HPDE6-E6E7 (cell line): ENCODE measurements around the gene INSIG1.

ENCODE experiments used
- DNase-seq: peaks from one replicate; pipeline ENCODE4 v3.0.0; 2011; ENCODE audit warnings: missing footprints; ENCODE audit errors: extremely low spot score

Gene INSIG1

GRCh38 chr7:155303039-155303593 lies 5.4 kb downstream of the INSIG1 start:
- no peak for DNase-seq

GRCh38 chr7:155303897-155304296 lies 6.2 kb downstream of the INSIG1 start:
- DNase-seq = no peak

GRCh38 chr7:155305231-155305904 lies 7.7 kb downstream of the INSIG1 start:
- DNase-seq = no peak

- peak; percentile 95 for DNase-seq
Observed at GRCh38 chr7:155306673-155307470, 9.2 kb downstream of the INSIG1 start.

GRCh38 chr7:155308330-155309020 lies 10.8 kb downstream of the INSIG1 start:
- no peak for DNase-seq

- no peak for DNase-seq
Observed at GRCh38 chr7:155309021-155309338, 11.3 kb downstream of the INSIG1 start.

GRCh38 chr7:155310425-155311114 lies 12.9 kb downstream of the INSIG1 start:
- DNase-seq = no peak

- no peak for DNase-seq
Observed at GRCh38 chr7:155311826-155312537, 14.3 kb downstream of the INSIG1 start.

GRCh38 chr7:155312633-155313032 lies 15.0 kb downstream of the INSIG1 start:
- no peak for DNase-seq

GRCh38 chr7:155313096-155313495 lies 15.4 kb downstream of the INSIG1 start:
- no peak for DNase-seq

- DNase-seq = no peak
Observed at GRCh38 chr7:155315977-155316376, 18.3 kb downstream of the INSIG1 start.

- no peak for DNase-seq
Observed at GRCh38 chr7:155316427-155317113, 18.9 kb downstream of the INSIG1 start.

- DNase-seq = no peak
Observed at GRCh38 chr7:155317114-155317434, 19.4 kb downstream of the INSIG1 start.

GRCh38 chr7:155318245-155318644 lies 20.6 kb downstream of the INSIG1 start:
- DNase-seq = no peak

GRCh38 chr7:155322530-155322929 lies 24.9 kb downstream of the INSIG1 start:
- DNase-seq = no peak

- no peak for DNase-seq
Observed at GRCh38 chr7:155323001-155323638, 25.4 kb downstream of the INSIG1 start.

GRCh38 chr7:155324012-155324917 lies 26.6 kb downstream of the INSIG1 start:
- no peak for DNase-seq

- no peak for DNase-seq
Observed at GRCh38 chr7:155324918-155325235, 27.2 kb downstream of the INSIG1 start.

- DNase-seq = no peak
Observed at GRCh38 chr7:155326385-155326784, 28.7 kb downstream of the INSIG1 start.
